SK-N-SH treated with all-trans-retinoic acid at 6 μM for 48 hours (cell line): ENCODE data around the gene UGT1A5.

Experiments
- ATAC-seq: fragments of 200-7000 bp; cut with Tn5 transposase; 3 replicates; pipeline ENCODE4 v1.9.1; 2020; ENCODE audit warnings: mild to moderate bottlenecking, moderate library complexity
- ARNTL ChIP-seq: fragments of 450-650 bp; formaldehyde crosslinking; IDR thresholded peaks from 2 replicates; pipeline ENCODE4 v1.5.0; 2020; ENCODE audit warnings: low read depth, mild to moderate bottlenecking, moderate library complexity, borderline replicate concordance
- BACH2 ChIP-seq: fragments of 250-450 bp; sonication (Bioruptor Pico); IDR thresholded peaks from 2 replicates; pipeline ENCODE4 v1.9.0; 2021; ENCODE audit warnings: mild to moderate bottlenecking, borderline replicate concordance
- CSDC2 ChIP-seq: fragments of 250-450 bp; sonication (Bioruptor Pico); IDR thresholded peaks from 2 replicates; pipeline ENCODE4 v1.5.0; 2020; ENCODE audit warnings: mild to moderate bottlenecking, moderate library complexity
- ESRRG ChIP-seq: fragments of 250-450 bp; sonication (Bioruptor Pico); IDR thresholded peaks from 2 replicates; pipeline ENCODE4 v1.6.1; 2021; ENCODE audit warnings: mild to moderate bottlenecking
- GLIS3 ChIP-seq: fragments of 250-450 bp; sonication (Bioruptor Pico); IDR thresholded peaks from 2 replicates; pipeline ENCODE4 v1.5.0; 2020; ENCODE audit warnings: mild to moderate bottlenecking, moderate library complexity
- ISL1 ChIP-seq: fragments of 250-450 bp; sonication (Bioruptor Pico); IDR thresholded peaks from 2 replicates; pipeline ENCODE4 v2.1.2; 2022; ENCODE audit warnings: mild to moderate bottlenecking, moderate library complexity
- OSR1 ChIP-seq: fragments of 250-450 bp; sonication (Bioruptor Pico); IDR thresholded peaks from 2 replicates; pipeline ENCODE4 v1.8.0; 2022; ENCODE audit warnings: moderate library complexity, mild to moderate bottlenecking, inconsistent platforms
- PPARA ChIP-seq: fragments of 250-450 bp; sonication (Bioruptor Pico); IDR thresholded peaks from 2 replicates; pipeline ENCODE4 v1.5.0; 2020; ENCODE audit warnings: mild to moderate bottlenecking, borderline replicate concordance
- RARB ChIP-seq: fragments of 250-450 bp; sonication (Bioruptor Pico); IDR thresholded peaks from 2 replicates; pipeline ENCODE4 v1.8.0; 2021; ENCODE audit warnings: mild to moderate bottlenecking, moderate library complexity
- SNAI2 ChIP-seq: fragments of 250-450 bp; sonication (Bioruptor Pico); IDR thresholded peaks from 2 replicates; pipeline ENCODE4 v1.5.0; 2020; ENCODE audit warnings: mild to moderate bottlenecking, moderate library complexity
- TCF4 ChIP-seq: fragments of 250-450 bp; sonication (Bioruptor Pico); IDR thresholded peaks from 2 replicates; pipeline ENCODE4 v1.8.0; 2021; ENCODE audit warnings: mild to moderate bottlenecking, moderate library complexity, borderline replicate concordance
- TOX ChIP-seq: fragments of 250-450 bp; sonication (Bioruptor Pico); IDR thresholded peaks from 2 replicates; pipeline ENCODE4 v1.8.0; 2021; ENCODE audit warnings: mild to moderate bottlenecking, moderate library complexity, borderline replicate concordance
- ZC3H10 ChIP-seq: fragments of 250-450 bp; sonication (Bioruptor Pico); IDR thresholded peaks from 2 replicates; pipeline ENCODE4 v1.5.1; 2021; ENCODE audit warnings: mild to moderate bottlenecking, moderate library complexity
- ZFP3 ChIP-seq: fragments of 250-450 bp; sonication (Bioruptor Pico); IDR thresholded peaks from 2 replicates; pipeline ENCODE4 v1.5.0; 2020; ENCODE audit warnings: mild to moderate bottlenecking, moderate library complexity
- ZFP30 ChIP-seq: fragments of 450-650 bp; formaldehyde crosslinking; IDR thresholded peaks from 2 replicates; pipeline ENCODE4 v1.5.0; 2022; ENCODE audit warnings: mild to moderate bottlenecking, moderate library complexity
- ZNF565 ChIP-seq: fragments of 450-650 bp; formaldehyde crosslinking; conservative IDR thresholded peaks from 2 replicates; pipeline ENCODE4 v1.5.0; 2020; ENCODE audit warnings: low read depth, mild to moderate bottlenecking, moderate library complexity
- ZNF70 ChIP-seq: fragments of 450-650 bp; formaldehyde crosslinking; IDR thresholded peaks from 2 replicates; pipeline ENCODE4 v1.5.0; 2020; ENCODE audit warnings: mild to moderate bottlenecking, moderate library complexity
- ZNF8 ChIP-seq: fragments of 450-650 bp; formaldehyde crosslinking; IDR thresholded peaks from 2 replicates; pipeline ENCODE4 v1.5.0; 2020; ENCODE audit warnings: mild to moderate bottlenecking, moderate library complexity
- TF ChIP-seq, protein P1 (sequence below): fragments of 250-450 bp; sonication (Bioruptor Pico); IDR thresholded peaks from 2 replicates; pipeline ENCODE4 v1.8.0; 2020; ENCODE audit warnings: mild to moderate bottlenecking, moderate library complexity, borderline replicate concordance
- TF ChIP-seq, protein P2 (sequence below): fragments of 250-450 bp; sonication (Bioruptor Pico); IDR thresholded peaks from 2 replicates; pipeline ENCODE4 v1.8.0; 2021; ENCODE audit warnings: low read depth, mild to moderate bottlenecking, moderate library complexity, borderline replicate concordance
- TF ChIP-seq, protein P3 (sequence below): fragments of 250-450 bp; sonication (Bioruptor Pico); IDR thresholded peaks from 2 replicates; pipeline ENCODE4 v1.5.1; 2020; ENCODE audit warnings: low read depth, mild to moderate bottlenecking, moderate library complexity
- TF ChIP-seq, protein P4 (sequence below): fragments of 250-450 bp; sonication (Bioruptor Pico); IDR thresholded peaks from 2 replicates; pipeline ENCODE4 v1.5.1; 2021; ENCODE audit warnings: mild to moderate bottlenecking, moderate library complexity
- TF ChIP-seq, protein P5 (sequence below): fragments of 250-450 bp; sonication (Bioruptor Pico); IDR thresholded peaks from 2 replicates; pipeline ENCODE4 v1.5.0; 2020; ENCODE audit warnings: mild to moderate bottlenecking, moderate library complexity

UGT1A5 gene

DNA sequence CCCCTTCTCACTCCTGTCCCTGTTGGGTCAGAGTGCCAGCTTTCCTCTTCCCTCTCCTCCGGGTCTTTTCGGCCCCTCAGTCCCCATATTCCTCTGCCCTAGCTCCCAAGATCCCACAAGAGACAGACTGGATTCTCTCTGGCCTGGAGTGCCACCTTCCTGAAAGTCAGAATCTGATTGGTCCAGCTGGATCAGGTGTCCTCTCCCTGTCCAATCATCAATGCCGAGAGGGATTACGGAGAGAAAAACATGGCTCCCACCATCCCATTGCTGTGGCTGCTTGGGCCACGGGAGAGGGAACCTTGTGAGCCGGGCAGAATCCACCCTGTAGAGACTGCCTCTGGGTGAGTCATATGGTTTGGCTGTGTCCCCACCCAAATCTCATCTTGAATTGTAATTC lies 62.7 kb downstream of the UGT1A5 start:
- no peak for ATAC-seq
- TF ChIP-seq ISL1 (no peak), ESRRG (CRISPR knock-in tag) (no peak), OSR1 (CRISPR knock-in tag) (no peak), ZFP30 (CRISPR knock-in tag) (no peak), ZNF565 (CRISPR knock-in tag) (no peak), ZC3H10 (no peak), BACH2 (CRISPR knock-in tag) (no peak), ZNF8 (CRISPR knock-in tag) (no peak), TOX (CRISPR knock-in tag) (no peak), RARB (CRISPR knock-in tag) (no peak), SNAI2 (CRISPR knock-in tag) (no peak), ZNF70 (CRISPR knock-in tag) (no peak), TCF4 (CRISPR knock-in tag) (no peak)
- TF ChIP-seq, protein P1, sequence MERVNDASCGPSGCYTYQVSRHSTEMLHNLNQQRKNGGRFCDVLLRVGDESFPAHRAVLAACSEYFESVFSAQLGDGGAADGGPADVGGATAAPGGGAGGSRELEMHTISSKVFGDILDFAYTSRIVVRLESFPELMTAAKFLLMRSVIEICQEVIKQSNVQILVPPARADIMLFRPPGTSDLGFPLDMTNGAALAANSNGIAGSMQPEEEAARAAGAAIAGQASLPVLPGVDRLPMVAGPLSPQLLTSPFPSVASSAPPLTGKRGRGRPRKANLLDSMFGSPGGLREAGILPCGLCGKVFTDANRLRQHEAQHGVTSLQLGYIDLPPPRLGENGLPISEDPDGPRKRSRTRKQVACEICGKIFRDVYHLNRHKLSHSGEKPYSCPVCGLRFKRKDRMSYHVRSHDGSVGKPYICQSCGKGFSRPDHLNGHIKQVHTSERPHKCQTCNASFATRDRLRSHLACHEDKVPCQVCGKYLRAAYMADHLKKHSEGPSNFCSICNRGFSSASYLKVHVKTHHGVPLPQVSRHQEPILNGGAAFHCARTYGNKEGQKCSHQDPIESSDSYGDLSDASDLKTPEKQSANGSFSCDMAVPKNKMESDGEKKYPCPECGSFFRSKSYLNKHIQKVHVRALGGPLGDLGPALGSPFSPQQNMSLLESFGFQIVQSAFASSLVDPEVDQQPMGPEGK (CRISPR knock-in tag), result no peak
- TF ChIP-seq, protein P2, sequence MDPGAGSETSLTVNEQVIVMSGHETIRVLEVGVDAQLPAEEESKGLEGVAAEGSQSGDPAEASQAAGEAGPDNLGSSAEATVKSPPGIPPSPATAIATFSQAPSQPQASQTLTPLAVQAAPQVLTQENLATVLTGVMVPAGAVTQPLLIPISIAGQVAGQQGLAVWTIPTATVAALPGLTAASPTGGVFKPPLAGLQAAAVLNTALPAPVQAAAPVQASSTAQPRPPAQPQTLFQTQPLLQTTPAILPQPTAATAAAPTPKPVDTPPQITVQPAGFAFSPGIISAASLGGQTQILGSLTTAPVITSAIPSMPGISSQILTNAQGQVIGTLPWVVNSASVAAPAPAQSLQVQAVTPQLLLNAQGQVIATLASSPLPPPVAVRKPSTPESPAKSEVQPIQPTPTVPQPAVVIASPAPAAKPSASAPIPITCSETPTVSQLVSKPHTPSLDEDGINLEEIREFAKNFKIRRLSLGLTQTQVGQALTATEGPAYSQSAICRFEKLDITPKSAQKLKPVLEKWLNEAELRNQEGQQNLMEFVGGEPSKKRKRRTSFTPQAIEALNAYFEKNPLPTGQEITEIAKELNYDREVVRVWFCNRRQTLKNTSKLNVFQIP (CRISPR knock-in tag), result no peak
- TF ChIP-seq, protein P3, sequence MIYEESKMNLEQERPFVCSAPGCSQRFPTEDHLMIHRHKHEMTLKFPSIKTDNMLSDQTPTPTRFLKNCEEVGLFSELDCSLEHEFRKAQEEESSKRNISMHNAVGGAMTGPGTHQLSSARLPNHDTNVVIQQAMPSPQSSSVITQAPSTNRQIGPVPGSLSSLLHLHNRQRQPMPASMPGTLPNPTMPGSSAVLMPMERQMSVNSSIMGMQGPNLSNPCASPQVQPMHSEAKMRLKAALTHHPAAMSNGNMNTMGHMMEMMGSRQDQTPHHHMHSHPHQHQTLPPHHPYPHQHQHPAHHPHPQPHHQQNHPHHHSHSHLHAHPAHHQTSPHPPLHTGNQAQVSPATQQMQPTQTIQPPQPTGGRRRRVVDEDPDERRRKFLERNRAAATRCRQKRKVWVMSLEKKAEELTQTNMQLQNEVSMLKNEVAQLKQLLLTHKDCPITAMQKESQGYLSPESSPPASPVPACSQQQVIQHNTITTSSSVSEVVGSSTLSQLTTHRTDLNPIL (CRISPR knock-in tag), result no peak

DNA sequence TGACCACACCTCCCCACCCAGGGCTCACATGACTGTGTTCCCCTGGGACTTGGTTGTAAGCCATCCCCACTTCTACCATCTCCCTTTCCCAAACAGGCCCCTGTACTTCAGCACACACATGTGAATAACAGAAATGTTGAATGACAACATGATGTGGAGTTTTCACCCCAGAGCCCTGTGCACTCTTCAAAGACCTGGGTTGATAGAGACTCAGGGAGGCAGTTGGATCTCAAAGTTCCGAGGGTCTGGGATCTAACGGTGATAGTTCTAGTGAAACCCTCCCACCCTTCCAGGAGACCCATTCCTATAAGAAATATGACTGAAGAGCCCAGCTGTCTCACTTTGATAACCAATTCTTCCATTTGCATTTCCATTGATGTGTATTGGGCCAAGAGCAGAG lies 65.3 kb downstream of the UGT1A5 start, which contains the start of gene MROH2A:
Gene MROH2A (plus strand): TSS at position 301 of the 400 bp plus-strand sequence. CDS start 1,029 bp downstream, outside the sequence.
- TF ChIP-seq RARB (CRISPR knock-in tag) (no peak), ESRRG (CRISPR knock-in tag) (no peak), TOX (CRISPR knock-in tag) (no peak), OSR1 (CRISPR knock-in tag) (no peak), GLIS3 (CRISPR knock-in tag) (no peak), SNAI2 (CRISPR knock-in tag) (no peak), ZNF70 (CRISPR knock-in tag) (no peak), ZNF565 (CRISPR knock-in tag) (no peak), ZC3H10 (no peak)
- TF ChIP-seq, protein P4, sequence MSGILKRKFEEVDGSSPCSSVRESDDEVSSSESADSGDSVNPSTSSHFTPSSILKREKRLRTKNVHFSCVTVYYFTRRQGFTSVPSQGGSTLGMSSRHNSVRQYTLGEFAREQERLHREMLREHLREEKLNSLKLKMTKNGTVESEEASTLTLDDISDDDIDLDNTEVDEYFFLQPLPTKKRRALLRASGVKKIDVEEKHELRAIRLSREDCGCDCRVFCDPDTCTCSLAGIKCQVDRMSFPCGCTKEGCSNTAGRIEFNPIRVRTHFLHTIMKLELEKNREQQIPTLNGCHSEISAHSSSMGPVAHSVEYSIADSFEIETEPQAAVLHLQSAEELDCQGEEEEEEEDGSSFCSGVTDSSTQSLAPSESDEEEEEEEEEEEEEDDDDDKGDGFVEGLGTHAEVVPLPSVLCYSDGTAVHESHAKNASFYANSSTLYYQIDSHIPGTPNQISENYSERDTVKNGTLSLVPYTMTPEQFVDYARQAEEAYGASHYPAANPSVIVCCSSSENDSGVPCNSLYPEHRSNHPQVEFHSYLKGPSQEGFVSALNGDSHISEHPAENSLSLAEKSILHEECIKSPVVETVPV (CRISPR knock-in tag), result no peak
- no peak for ATAC-seq

DNA sequence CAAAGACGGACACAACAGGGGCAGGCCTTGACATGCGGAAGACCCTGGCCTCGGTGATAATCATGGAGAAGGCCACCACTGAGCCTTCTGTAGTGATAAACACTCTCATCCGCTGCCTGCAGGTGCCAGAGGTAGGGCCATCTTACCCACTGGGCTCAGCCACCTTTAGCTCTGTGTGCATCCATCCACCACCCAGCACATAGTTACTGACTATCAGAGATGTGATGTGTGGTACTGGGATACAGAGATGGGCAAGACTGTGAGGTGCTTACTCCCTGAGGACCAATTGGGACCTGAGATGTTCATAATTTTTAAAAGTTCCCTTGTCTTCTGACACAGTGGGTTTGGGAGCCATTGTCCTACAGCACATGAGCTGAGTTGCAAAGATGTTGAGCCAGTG lies 67.0 kb downstream of the UGT1A5 start:
- no peak for TF ChIP-seq ZNF565 (CRISPR knock-in tag)
- no peak for TF ChIP-seq PPARA (CRISPR knock-in tag)
- no peak for TF ChIP-seq ISL1
- TF ChIP-seq, protein P2 (CRISPR knock-in tag), result no peak
- TF ChIP-seq, protein P5, sequence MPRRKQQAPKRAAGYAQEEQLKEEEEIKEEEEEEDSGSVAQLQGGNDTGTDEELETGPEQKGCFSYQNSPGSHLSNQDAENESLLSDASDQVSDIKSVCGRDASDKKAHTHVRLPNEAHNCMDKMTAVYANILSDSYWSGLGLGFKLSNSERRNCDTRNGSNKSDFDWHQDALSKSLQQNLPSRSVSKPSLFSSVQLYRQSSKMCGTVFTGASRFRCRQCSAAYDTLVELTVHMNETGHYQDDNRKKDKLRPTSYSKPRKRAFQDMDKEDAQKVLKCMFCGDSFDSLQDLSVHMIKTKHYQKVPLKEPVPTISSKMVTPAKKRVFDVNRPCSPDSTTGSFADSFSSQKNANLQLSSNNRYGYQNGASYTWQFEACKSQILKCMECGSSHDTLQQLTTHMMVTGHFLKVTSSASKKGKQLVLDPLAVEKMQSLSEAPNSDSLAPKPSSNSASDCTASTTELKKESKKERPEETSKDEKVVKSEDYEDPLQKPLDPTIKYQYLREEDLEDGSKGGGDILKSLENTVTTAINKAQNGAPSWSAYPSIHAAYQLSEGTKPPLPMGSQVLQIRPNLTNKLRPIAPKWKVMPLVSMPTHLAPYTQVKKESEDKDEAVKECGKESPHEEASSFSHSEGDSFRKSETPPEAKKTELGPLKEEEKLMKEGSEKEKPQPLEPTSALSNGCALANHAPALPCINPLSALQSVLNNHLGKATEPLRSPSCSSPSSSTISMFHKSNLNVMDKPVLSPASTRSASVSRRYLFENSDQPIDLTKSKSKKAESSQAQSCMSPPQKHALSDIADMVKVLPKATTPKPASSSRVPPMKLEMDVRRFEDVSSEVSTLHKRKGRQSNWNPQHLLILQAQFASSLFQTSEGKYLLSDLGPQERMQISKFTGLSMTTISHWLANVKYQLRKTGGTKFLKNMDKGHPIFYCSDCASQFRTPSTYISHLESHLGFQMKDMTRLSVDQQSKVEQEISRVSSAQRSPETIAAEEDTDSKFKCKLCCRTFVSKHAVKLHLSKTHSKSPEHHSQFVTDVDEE (CRISPR knock-in tag), result no peak
- no peak for TF ChIP-seq ZNF70 (CRISPR knock-in tag)
- TF ChIP-seq ZFP3 (CRISPR knock-in tag), result no peak
- no peak for TF ChIP-seq ZNF8 (CRISPR knock-in tag)
- no peak for TF ChIP-seq SNAI2 (CRISPR knock-in tag)
- TF ChIP-seq TOX (CRISPR knock-in tag), result no peak
- TF ChIP-seq BACH2 (CRISPR knock-in tag), result no peak
- no peak for TF ChIP-seq ARNTL
- no peak for TF ChIP-seq GLIS3 (CRISPR knock-in tag)
- no peak for TF ChIP-seq ESRRG (CRISPR knock-in tag)
- no peak for TF ChIP-seq CSDC2 (CRISPR knock-in tag)
- no peak for ATAC-seq
